GM19452 (cell line): ENCODE measurements around the gene SCART1.
"Not testable (repeated sequence)": the region's sequence is repeated elsewhere in the genome, so short reads cannot be mapped to it uniquely, and the experiment has no call there.

Experiments used
- ATAC-seq: cut with Tn5 transposase; IDR thresholded peaks from one replicate; pipeline ENCODE4 v1.9.1; 2021; ENCODE audit not compliant: unreplicated experiment

SCART1 gene

DNA sequence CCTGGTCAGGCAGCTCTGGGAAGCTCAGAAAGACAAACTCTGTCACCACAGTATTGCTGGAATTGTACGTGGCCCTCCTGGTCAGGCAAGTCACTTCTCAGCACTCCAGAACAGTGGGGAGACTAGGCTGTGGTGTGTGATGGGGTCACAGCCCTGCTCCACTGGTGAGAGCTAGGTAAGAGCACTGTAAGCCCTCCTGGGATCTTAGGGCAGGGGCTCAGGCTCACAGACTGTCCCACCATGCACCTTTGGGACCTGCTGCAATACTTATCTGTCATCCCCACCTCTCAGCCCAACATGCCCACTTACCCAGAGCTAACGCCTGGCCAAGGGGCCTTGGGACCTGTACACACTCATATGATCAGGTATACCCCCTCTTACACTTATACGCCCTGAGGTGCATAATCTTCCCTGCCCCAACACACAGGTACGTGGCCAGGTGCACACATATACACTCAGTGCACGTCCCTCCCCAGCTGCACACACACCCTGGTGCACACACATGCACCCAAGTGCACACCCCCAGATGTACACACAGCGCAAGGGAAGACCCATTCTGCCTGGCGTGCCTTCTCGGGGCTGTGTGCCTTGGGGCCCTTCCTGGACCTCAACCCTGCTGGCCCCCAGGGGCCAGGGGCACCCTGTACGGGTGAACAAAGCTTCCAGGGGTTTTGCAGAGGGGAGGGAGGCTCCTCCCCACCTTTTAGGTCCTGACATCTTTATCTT, 21.7 kb upstream of the SCART1 start:
- not testable (repeated sequence) for ATAC-seq

DNA sequence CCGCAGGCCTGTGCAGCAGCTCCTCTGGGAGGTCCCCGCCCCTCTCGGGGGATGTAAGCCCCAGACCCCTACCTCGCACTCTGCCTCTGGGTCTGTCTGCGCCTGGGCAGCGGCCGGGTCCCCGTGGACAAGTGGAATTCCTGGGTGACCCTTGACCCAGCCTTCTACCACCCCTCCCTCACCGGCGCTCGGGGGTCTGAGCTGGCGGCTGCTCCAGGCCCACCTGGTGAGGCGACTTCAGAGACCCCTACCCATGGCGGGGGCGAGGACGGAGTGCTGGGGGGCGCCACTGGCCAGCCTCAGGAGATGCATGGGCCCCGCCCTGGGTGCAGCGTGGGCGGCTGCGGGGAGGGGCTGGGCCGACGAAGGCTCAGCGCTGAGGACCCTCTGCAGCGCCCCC, 21.0 kb upstream of the SCART1 start:
- ATAC-seq = not testable (repeated sequence)

DNA sequence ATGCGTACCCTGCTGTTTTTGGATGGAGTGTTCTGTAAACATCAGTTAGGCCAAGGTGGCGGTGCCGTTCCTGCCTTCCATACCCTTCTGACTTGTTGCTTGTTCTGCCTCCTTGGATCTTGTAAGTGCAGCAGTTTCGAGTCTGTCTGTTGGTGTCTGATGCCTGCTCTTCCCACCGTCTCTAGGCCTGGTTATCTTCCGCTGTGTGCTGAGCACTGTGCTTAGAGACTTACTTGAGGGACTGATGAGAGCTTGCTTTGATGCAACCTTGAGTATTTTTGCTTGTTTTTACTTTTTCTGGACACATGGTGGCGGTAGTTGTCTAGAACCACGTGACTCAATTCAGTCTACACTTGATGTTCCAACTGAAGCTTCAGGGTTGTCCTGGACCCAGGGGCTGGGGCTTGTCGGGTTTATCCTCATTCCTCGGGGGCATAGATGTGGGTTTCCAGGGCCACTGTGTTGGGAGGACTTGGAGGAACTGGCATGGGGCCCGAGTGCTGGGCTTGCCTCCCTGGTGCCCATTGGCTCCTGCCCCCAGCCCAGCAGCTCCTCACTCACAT, 15.0 kb upstream of the SCART1 start:
- no peak for ATAC-seq

DNA sequence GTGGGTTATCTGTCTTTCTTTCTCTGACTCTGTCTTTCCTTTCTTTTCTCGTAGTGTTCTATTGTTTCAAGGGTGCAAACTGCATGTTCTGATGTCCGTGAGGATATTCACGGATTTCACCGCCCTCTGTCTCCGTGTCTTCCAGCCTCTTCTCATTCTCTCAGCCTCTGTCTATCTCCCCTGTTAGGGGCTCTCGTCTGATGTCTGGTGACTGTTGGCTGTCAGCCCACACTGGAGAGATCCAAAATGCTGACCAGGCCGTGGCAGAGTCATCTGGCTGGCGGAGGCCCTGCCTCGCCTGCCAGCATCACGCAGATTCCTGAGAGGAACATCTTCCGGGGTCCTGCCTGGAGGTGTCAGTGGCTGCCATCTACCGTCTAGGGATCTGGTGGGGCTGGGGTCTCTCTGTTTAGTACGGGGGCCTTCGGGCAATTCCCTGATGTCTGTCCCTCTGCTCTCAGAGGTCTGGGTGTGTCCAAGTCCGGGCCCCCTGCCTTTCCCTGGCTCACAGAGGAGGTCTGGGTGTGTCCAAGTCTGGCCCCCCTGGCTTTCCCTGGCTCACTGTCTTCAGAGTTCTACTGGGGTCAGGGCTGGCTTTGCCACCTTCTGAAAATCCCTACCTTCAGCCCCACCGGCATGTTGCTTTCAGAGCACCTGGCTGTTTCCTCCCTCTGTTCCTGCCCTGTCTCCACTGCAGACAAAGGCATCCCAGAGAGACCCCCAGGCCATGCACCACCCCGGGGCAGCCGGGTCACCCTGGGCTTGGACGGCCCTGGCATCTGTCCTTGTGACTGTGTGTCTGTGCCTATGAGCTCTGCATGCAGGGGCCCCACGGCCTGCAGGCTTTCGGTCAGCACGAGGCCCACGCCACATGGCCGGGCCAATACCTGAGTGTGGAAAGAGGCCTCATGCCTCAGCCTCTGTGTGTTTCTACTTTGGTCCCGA, 14.0 kb upstream of the SCART1 start:
- no peak for ATAC-seq

DNA sequence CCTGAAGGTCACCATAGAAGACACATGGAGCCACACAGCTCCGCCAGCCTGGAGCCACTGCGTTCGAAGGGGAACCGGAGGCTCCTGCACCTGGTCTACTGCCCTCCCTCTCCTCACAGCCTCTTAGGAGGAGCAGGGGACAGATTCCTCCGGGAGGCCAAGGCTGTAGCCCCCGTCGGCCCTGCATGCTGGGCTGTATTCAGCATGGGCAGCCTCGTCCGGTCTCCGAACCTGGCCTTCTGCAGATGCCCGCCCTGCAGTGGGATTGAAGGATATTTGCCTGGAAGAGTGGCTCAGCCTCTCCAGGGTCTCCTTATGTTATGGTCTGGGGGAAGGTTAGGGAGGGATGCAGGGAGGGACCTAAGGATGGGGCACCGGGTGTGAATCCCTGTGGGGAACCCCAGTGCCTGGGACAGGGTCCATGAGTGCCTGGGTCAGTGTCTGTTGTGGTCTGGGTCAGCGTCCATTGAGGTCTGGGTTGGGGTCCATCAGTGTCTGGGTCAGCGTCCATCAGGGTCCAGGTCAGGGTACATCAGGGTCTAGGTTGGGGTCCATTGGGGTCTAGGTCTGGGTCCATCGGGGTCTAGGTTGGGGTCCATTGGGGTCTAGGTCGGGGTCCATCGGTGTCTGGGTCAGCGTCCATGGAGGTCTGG, 13.0 kb upstream of the SCART1 start:
- ATAC-seq = no peak

DNA sequence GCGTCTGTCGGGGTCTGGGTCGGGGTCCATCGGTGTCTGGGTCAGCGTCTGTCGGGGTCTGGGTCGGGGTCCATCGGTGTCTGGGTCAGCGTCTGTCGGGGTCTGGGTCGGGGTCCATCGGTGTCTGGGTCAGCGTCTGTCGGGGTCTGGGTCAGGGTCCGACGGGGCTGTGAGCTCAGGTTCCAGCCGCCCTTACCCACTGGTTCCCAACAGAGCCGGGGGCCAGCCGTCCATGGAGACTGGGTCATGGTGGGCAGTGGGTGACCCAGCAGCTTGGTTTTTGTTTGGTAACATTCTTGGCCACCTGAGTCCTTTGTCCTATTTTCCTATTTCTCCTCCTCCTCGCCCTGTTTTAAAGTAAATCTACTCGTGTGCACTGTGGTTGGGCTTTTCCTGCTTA, 12.4 kb upstream of the SCART1 start:
- not testable (repeated sequence) for ATAC-seq

DNA sequence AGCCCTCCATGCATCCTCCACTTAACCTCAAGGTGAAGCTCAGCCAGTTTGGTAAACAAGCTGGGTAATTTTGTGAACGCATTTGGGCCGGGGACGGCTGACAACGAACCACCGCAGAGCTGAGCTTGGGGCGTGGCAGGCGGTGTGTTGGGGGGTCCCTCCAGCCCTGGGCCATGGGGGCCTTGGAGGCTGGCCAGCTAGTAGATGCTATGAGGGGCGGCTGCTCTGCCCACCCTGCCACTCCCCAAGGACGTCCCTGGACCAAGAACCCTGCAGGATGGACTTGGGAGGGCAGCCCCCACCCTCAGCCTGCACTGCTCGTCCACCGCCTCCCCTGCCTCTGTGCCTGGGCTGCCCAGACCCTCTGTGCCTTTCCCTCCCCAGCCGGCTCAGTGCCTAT, 12.0 kb upstream of the SCART1 start:
- ATAC-seq = no peak

DNA sequence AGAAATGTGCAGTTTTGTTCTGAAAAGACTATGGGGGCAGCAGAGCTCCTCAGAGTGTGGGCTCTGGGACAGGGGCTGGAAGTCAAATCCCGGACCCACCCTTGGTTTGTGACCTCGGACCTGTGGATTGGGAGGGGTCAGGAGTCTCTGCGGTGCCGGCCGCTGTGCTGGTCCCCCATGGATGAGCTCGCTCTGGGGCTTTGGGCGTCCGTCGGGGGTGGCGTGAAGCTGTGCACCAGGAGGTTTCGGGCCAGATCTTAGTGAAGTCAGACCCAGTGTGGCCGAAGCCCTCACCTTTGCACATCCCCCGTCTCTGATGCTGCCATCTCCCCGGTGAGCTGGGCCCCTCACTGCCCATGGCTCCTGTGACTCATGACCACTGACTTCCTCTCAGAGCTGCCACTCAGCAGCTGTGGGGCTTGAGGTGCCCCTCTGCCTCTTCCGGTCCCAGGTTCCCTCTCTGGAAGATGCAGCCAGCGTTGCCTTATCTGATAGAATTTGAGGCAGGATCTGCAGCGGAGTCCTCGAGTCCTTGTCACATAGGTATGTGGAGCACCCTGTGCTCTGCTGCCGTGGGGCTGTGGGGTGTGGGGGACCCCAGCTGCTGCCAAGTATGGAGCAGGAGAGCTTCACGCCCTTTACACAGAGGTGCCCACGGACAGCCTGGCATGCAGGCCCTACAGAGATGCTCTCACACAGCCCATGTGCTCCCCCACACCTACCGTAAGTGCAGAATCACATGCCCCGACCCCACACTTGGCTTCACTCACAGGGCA, 11.4 kb upstream of the SCART1 start:
- ATAC-seq = no peak

DNA sequence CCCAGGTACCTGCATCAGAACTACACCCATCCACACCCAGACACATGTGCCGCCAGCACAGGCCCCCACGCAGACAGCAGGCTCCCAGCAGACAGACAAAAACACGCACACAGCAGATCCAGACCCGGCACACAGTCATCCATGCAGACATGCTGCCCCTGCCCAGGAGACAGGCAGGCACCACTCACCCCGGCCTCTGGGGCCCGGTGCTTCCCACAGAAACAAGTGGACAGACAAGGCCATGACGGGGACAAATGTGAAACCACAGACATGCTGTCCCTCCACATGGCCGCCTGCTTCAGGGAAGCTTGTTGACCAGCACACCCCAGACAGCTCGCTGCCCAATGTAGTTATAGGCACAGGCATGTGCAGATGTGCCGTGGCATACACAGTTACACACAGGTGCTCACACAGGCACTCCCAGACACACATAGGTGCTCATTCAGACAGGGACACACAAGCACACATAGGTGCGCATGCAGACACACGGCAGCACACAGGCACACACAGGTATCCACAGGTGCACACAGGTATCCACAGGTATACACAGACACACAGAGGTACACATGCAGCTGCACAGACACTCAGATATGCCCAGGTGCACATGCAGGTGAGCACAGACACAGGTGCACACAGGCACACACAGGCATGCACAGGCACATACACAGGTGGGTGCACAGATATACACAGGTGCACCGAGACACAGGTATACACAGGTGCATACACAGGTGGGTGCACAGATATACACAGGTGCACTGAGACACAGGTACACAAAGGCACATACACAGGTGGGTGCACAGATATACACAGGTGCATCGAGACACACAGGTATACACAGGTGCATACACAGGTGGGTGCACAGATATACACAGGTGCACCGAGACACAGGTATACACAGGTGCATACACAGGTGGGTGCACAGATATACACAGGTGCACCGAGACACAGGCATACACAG, 10.5 kb upstream of the SCART1 start:
- no peak for ATAC-seq

DNA sequence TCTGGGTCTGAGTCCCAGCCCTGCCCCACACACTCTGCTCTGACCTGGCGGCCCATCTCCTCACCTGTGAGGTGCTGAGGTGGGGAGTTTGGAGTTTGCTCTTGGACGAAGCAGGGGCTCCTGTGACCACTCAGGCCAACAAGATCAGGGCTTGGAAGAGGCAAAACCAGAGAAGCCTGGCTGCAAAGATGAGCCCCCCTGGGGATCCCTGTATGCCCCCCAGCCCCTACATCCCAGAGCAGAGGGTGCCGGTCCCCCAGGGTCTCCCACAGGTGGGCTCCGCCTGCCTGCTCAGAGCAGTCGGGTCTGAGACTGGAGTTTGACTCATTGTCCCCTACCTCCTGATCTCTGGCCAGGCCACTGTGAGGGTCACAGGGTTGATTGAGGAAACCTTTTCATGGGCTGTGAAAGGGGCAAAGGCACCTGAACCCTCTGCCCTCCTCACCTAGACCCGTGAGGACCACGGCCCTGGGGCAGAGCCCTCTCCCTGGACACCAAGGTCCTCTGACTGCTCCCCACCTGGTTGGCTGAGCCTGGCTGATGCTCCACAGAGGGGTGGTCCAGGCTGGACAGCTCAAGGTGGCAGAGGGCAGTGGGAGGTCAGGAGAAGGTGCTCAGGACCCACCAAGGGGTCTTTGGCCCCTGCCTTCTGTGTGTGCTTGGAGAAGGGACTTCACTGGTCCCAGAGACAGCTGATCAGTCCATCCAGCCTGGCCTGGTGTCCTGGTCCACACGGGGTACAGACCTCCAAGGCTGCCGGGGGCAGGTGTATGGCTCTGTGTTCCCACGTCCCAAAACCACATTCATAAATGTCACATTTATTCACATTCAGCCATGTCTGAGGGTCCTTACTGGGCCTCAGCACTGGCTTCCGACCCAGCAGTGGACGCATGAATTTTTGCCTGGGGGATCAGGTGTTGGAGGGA, 9.1 kb upstream of the SCART1 start:
- ATAC-seq = no peak

DNA sequence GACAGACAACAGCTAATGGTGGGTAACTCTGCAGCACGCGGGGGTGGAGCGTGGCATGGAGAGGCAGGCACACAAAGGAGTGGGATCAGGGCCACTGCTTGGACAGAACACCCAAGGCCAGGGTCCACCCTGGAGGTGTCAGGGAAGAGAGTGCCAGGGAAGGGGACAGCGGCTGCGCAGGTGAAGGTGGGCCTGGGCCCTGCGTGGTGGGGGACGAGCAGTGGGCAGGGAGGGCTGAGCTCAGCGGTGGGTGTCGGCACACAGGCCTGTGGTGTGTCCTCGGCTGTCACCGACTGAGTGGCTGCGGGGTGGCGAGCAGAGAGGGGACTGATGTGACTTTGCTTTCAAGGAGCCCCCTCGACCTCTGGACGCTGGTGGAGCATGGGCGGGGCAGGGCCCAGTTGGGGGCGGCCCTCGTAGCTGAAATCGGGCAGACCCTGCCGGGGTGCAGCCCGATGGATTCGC, 8.4 kb upstream of the SCART1 start:
- no peak for ATAC-seq

DNA sequence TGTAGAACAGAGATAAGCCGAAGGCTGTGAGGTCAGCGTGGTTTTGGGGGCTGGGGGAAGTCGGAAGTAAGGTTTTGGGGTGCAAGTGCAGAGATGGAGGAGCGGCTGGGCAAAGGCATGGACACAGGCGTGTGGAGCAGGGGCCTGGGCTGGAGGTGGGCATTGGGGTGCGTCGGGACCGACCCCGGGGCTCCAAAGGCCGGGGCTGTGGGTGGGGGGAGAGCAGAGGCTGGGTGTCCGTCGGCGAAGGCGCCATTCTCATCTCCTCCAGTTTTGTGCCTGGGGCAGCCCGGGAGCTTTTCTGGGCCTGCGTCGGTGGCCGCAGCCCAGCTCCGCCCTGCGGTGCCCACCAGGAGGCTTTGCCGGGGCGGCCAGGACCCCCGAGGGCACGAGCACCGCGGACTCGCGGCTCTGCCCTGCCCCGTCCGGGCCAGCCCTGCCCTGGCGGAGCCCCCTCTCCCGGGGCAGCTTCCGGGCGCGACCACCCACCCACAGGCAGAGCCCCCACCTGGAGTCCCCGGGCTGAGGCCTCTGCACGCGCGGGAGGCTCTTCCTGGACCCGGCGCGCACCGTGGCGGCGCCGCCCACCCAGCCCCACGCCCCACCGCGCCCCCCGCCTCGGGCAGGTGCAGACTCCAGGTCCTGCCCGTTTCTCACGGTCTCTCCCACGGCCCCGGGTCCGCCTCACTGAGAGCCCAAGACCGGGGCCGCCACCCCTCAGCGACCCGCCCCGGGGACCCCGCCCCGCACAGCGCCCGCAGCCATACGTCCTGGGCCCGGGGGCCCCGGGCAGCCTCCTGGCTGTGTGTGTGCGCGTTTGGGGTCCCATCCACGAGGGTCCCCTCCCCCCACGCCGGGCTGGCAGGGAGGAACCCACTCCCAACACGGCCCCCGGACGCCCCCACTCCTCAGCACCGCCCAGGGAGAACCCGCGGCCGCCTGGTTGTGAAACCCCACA, 7.7 kb upstream of the SCART1 start:
- ATAC-seq = no peak

DNA sequence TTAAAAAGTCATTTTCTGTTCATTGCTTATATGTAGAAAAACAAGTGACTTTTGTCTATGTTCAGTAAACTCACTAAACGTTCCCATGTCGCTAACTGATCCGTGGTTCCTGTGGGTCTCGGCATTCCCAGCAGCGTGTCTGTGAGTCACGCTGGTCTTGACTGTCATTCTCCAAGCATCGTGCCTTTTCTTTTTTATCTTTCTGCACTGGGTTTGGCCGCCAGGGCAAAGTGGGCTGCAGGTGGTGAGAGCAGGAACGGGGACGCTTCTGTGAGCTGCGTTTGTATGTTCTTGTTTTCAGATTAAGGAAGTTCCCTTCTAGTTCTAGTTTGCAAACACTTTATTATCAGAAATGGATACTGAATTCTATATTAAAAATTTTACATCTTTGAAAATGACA, 6.8 kb upstream of the SCART1 start:
- no peak for ATAC-seq

DNA sequence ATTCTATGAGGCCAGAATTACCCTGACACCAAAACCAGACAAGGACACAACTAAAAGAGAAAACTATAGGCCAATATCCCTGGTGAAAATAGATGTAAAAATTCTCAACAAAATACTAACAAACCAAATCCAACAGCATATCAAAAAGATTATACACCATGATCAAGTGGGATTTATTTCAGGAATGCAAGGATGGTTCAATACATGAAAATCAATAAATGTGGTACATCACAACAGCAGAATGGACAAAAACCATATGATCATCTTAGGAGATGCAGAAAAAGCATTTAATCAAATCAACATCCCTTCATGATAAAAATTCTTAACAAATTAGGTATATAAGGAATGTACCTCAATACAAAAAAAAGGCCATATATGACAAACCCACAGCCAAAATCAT, 5.6 kb upstream of the SCART1 start:
- no peak for ATAC-seq

DNA sequence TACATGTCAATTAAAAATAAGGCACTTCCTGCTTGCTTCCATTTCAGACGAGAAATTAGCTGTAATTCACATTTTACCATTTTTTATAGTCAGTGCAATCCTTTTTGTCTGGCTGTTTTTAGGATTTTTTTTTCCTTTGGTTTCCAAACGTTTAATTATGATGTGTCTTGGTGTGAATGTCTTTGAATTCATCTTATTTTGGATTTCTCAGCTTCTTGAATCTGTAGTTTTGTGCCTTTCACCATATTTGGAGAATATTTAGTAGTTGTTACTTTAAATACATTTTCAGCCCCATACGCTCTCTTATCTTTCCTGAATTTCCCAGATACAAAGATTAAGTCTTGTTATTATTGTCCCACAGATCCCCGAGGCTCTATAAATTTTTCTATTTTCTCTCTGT, 2.4 kb upstream of the SCART1 start:
- ATAC-seq = no peak

DNA sequence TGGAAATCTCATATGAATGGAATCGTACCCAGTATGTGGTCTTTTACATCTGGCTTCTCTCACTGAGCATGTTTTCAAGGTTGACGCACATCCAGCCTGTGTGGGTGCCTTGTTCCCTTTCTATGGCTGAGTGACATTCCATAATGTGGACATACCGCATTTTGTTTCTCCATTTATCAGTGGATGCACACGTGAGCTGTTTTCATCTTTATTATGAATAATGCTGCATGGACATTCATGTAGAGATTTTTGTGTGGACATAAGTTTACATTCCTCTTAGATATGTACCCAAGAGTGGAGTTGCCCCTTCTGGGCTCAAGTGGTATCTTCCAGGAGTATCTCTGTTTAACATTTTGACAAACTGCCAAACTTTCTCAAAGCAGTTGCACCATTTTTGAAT, 1.3 kb upstream of the SCART1 start:
- ATAC-seq = no peak

DNA sequence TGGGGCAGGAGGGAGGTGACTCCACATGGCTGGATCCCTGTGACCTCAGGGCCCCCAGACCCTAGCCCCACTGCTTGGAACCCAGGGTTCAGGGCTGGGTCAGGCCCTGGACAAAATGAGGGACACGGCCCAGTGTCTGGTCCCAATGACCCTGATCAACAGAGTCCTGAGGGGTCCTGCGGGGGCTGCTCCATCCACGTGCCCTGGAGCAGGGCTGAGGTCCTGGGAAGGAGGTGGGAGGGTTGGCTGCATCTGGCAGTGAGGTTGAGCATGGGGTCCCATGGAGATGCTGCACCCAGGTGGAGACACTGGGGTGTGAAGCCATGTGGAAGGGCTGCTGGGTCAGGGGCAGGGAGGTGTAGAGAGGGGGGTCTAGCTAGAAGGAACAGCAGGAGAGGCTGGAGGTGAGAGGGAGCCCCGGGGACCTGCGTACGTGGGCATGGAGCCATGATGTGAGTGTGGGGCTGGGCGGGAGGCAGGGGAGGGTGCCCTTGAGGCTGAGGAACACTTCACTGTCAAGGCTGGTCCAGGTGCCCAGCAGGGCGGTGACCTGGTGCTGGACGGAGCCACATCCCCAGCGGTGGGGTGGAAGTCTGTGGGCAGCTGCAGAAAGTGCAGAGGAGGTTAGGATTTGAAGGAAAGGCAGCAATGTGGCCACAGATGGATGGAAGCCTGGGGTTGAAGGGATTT, 604 bp downstream of the SCART1 start:
- no peak for ATAC-seq
